Sigmoid colon (tissue), 7 donors: ENCODE results near the gene VPS13C. TPM values are rescaled to one million over a fixed set of nuclear protein-coding genes. Genes with fewer than 3 reads are reported as not detected.
"Not testable (repeated sequence)": the region's sequence is repeated elsewhere in the genome, so short reads cannot be mapped to it uniquely, and the experiment has no call there.

ENCODE experiments used
- DNase-seq: peaks from one replicate; pipeline ENCODE4 v3.0.0-alpha.2; 2019
- H3K27ac ChIP-seq, 4 donors: fragments of 200-600 bp; sonication (generic); one replicate each; pipeline ENCODE4 v1.5.1; 2016 to 2019; ENCODE audit warnings: mild to moderate bottlenecking in 1 of 4
- H3K27me3 ChIP-seq, 3 donors: fragments of 200-600 bp; sonication (generic); one replicate each; pipeline ENCODE4 v1.5.1; 2019; ENCODE audit warnings: mild to moderate bottlenecking in 1 of 3
- H3K36me3 ChIP-seq, 4 donors: fragments of 200-600 bp; sonication (generic); one replicate each; pipeline ENCODE4 v1.5.1; 2016 to 2019
- H3K4me1 ChIP-seq, 4 donors: fragments of 200-600 bp; sonication (generic); one replicate each; pipeline ENCODE4 v1.5.1; 2017 to 2019
- H3K4me3 ChIP-seq, 4 donors: fragments of 200-600 bp; sonication (generic); one replicate each; pipeline ENCODE4 v1.5.1; 2017 to 2019; ENCODE audit warnings: mild to moderate bottlenecking in 2 of 4, moderate library complexity in 1 of 4
- H3K9me3 ChIP-seq, 4 donors: fragments of 200-600 bp in 3 of 4; sonication (generic) in 3 of 4; one replicate each; pipeline versions ENCODE4 v1.5.1 to v1.6.1; 2013 to 2019
- CTCF ChIP-seq, 4 experiments: fragments of 450-650 bp in 3 of 4; fragments of 200-600 bp in 1 of 4; IDR thresholded peaks; one replicate each; pipeline ENCODE4 v1.5.1; 2016 to 2019; ENCODE audit warnings: antibody characterized with exemption in 4 of 4, mild to moderate bottlenecking in 3 of 4, moderate library complexity in 2 of 4
- EP300 ChIP-seq, 4 donors: sonication (generic); formaldehyde crosslinking; IDR thresholded peaks; one replicate each; pipeline ENCODE4 v1.6.1; 2017; ENCODE audit warnings: antibody characterized with exemption in 4 of 4
- POLR2A ChIP-seq, 2 donors: fragments of 450-650 bp; IDR thresholded peaks; one replicate each; pipeline ENCODE4 v1.6.1; 2016; ENCODE audit warnings: antibody characterized with exemption in 2 of 2, mild to moderate bottlenecking in 2 of 2, moderate library complexity in 2 of 2
- POLR2AphosphoS5 ChIP-seq, 4 donors: sonication (generic); formaldehyde crosslinking; IDR thresholded peaks; one replicate each; pipeline ENCODE4 v1.6.1; 2017; ENCODE audit warnings: antibody characterized with exemption in 4 of 4
- WGBS, 2 donors: extraction: QIAGEN DNeasy Blood & Tissue Kit; methylation state at CpG; one replicate each; pipeline ENCODE4 v1.1.7; 2013; 5-methylcytosine and 5-hydroxymethylcytosine counted together
- intact Hi-C: fragments of 100-400 bp; cut with DNase I; formaldehyde crosslinking; loops from one replicate; pipeline ENCODE4 v1.15.1; 2023
- polyA plus RNA-seq, 3 donors: library from polyadenylated mRNA; stranded (reverse); fragments of 200-250 nt; gene quantifications; one replicate each; pipeline ENCODE4 v1.2.3, GENCODE V29; 2013
- total RNA-seq, 4 donors: library from RNA; depleted of rRNA; stranded (reverse); fragments of >200 nt; gene quantifications; one replicate each; pipeline ENCODE4 v1.1.0, GENCODE V29; 2016
- donor health status: healthy with polysubstance abuse.
- donor health status: Bipolar disorder and iron deficiency.
- donor health status: healthy.

The VPS13C gene
- total and polyA plus RNA-seq, 7 donors = 2.1 to 112 (median 71.5) TPM

- H3K9me3 ChIP-seq = no peaks in the 10 kb centered on the region
- TF ChIP-seq POLR2A (IDR thresholded peaks at IDR 0.05) (no peak), CTCF (IDR thresholded peaks at IDR 0.05) (no peak), EP300 (IDR thresholded peaks at IDR 0.05) (no peak), POLR2AphosphoS5 (IDR thresholded peaks at IDR 0.05) (no peak)
- no peak for DNase-seq
- no peak overlapping the region for H3K4me3 ChIP-seq
- H3K4me1 ChIP-seq = peaks cover 0 to 33% (median 14%) of the 10 kb centered on the region in 4 donors
- H3K36me3 ChIP-seq = no peaks in the 10 kb centered on the region
- H3K27ac ChIP-seq = no peak overlapping the region
- 33 to 78% methylated on average over 4 of the region's 4 CpGs for WGBS, 2 donors
- intact Hi-C loops = no loop called here
- H3K27me3 ChIP-seq = no peaks in the 10 kb centered on the region
These were observed 9.1 kb downstream of the VPS13C start for GRCh38 chr15:62051166-62051565.

GRCh38 chr15:62050115-62050514, 10.1 kb downstream of the VPS13C start:
- Histone ChIP-seq H3K27me3 (no peaks in the 10 kb centered on the region), H3K4me1 (peaks cover 0 to 34% (median 14%) of the 10 kb centered on the region in 4 donors), H3K36me3 (no peaks in the 10 kb centered on the region), H3K27ac (no peak overlapping the region), H3K4me3 (no peak overlapping the region), H3K9me3 (no peaks in the 10 kb centered on the region)
- intact Hi-C loops = no loop called here
- WGBS, 2 donors = 32 to 73% methylated on average over 1 of the region's 1 CpG
- no peak for TF ChIP-seq EP300 (IDR thresholded peaks at IDR 0.05)
- no peak for TF ChIP-seq POLR2AphosphoS5 (IDR thresholded peaks at IDR 0.05)
- TF ChIP-seq CTCF (IDR thresholded peaks at IDR 0.05) = no peak
- no peak for TF ChIP-seq POLR2A (IDR thresholded peaks at IDR 0.05)
- no peak for DNase-seq

- H3K4me3 ChIP-seq, intact Hi-C loops, H3K36me3 ChIP-seq, H3K9me3 ChIP-seq, H3K27me3 ChIP-seq, DNase-seq, H3K27ac ChIP-seq: not testable (repeated sequence)
- peaks cover 0 to 24% (median 11%) of the 10 kb centered on the region in 4 donors for H3K4me1 ChIP-seq
- WGBS, 2 donors = 76 to 84% methylated on average over 4 of the region's 4 CpGs
These were observed 12.0 kb downstream of the VPS13C start for GRCh38 chr15:62048254-62048653.

- 87 to 94% methylated on average over 2 of the region's 2 CpGs for WGBS, 2 donors
- Histone ChIP-seq H3K4me3 (no peak overlapping the region), H3K4me1 (peaks cover 0 to 21% (median 9%) of the 10 kb centered on the region in 4 donors), H3K27ac (no peak overlapping the region), H3K9me3 (no peaks in the 10 kb centered on the region), H3K27me3 (no peaks in the 10 kb centered on the region), H3K36me3 (no peaks in the 10 kb centered on the region)
- DNase-seq = no peak
- no peak for TF ChIP-seq EP300 (IDR thresholded peaks at IDR 0.05)
- TF ChIP-seq POLR2AphosphoS5 (IDR thresholded peaks at IDR 0.05) = no peak
- TF ChIP-seq CTCF (IDR thresholded peaks at IDR 0.05) = no peak
- TF ChIP-seq POLR2A (IDR thresholded peaks at IDR 0.05) = no peak
- intact Hi-C loops = no loop called here
These were observed 12.9 kb downstream of the VPS13C start for GRCh38 chr15:62047282-62047827.

GRCh38 chr15:62046078-62046743, 14.0 kb downstream of the VPS13C start:
- Histone ChIP-seq H3K9me3 (no peaks in the 10 kb centered on the region), H3K27ac (no peak overlapping the region), H3K4me3 (no peak overlapping the region), H3K27me3 (no peaks in the 10 kb centered on the region), H3K36me3 (peaks cover 0 to 5% (median 0%) of the 10 kb centered on the region in 4 donors), H3K4me1 (peaks cover 0 to 11% (median 1%) of the 10 kb centered on the region in 4 donors)
- intact Hi-C loops = no loop called here
- WGBS, 2 donors = 62 to 69% methylated on average over 5 of the region's 5 CpGs
- TF ChIP-seq EP300 (IDR thresholded peaks at IDR 0.05) (no peak), POLR2A (IDR thresholded peaks at IDR 0.05) (no peak), POLR2AphosphoS5 (IDR thresholded peaks at IDR 0.05) (no peak), CTCF (IDR thresholded peaks at IDR 0.05) (no peak)
- no peak for DNase-seq
